RWPE1 (cell line): ENCODE measurements around the gene GALNT15.

Experiments
- CTCF ChIA-PET: fragments of 350-600 bp; sonication (Branson Sonifier 250); formaldehyde crosslinking; extraction: SDS; loops from one replicate; lab custom pipeline; 2021; lab: Yijun Ruan, JAX
- POLR2A ChIA-PET: fragments of 400-600 bp; formaldehyde crosslinking; extraction: SDS; loops from one replicate; lab custom pipeline; 2020; ENCODE audit warnings: antibody characterized with exemption; ENCODE audit not compliant: low non-redundant PET; lab: Yijun Ruan, JAX
- DNase-seq: peaks from one replicate; pipeline ENCODE4 v3.0.0; 2012; ENCODE audit warnings: low spot score
- H3K27ac ChIP-seq: fragments of 450-650 bp; 2 replicates; pipeline ENCODE4 v1.5.1; 2017
- TF ChIP-seq, protein P1 (sequence below): fragments of 450-650 bp; conservative IDR thresholded peaks from 2 replicates; pipeline ENCODE4 v1.5.1; 2017; ENCODE audit warnings: low read depth, mild to moderate bottlenecking

GALNT15 gene

GRCh38 chr3:16198427-16198826 is 23.9 kb downstream of the GALNT15 start:
- CTCF ChIA-PET = interaction anchor here (0.6 to 0.7 kb wide), 2 partner anchors 150 to 777 kb away, joined by 3 to 4 read pairs; no protein-coding TSS in a partner anchor
- TF ChIP-seq, protein P1, sequence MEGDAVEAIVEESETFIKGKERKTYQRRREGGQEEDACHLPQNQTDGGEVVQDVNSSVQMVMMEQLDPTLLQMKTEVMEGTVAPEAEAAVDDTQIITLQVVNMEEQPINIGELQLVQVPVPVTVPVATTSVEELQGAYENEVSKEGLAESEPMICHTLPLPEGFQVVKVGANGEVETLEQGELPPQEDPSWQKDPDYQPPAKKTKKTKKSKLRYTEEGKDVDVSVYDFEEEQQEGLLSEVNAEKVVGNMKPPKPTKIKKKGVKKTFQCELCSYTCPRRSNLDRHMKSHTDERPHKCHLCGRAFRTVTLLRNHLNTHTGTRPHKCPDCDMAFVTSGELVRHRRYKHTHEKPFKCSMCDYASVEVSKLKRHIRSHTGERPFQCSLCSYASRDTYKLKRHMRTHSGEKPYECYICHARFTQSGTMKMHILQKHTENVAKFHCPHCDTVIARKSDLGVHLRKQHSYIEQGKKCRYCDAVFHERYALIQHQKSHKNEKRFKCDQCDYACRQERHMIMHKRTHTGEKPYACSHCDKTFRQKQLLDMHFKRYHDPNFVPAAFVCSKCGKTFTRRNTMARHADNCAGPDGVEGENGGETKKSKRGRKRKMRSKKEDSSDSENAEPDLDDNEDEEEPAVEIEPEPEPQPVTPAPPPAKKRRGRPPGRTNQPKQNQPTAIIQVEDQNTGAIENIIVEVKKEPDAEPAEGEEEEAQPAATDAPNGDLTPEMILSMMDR = no peak
- H3K27ac ChIP-seq = no peak overlapping the region
- POLR2A ChIA-PET = no interaction called here
- DNase-seq = no peak

GRCh38 chr3:16199769-16200168 is 25.3 kb downstream of the GALNT15 start:
- POLR2A ChIA-PET = no interaction called here
- no peak for DNase-seq
- H3K27ac ChIP-seq = no peak overlapping the region
- CTCF ChIA-PET = no interaction called here
- TF ChIP-seq, protein P1 = no peak

GRCh38 chr3:16200411-16200810 is 25.9 kb downstream of the GALNT15 start:
- ChIA-PET POLR2A (no interaction called here), CTCF (no interaction called here)
- DNase-seq = no peak
- TF ChIP-seq, protein P1 = no peak
- H3K27ac ChIP-seq = no peak overlapping the region

GRCh38 chr3:16203031-16203430 is 28.6 kb downstream of the GALNT15 start:
- peak; percentile 24 for DNase-seq
- POLR2A ChIA-PET = no interaction called here
- CTCF ChIA-PET = no interaction called here
- TF ChIP-seq, protein P1 = no peak
- H3K27ac ChIP-seq = no peak overlapping the region

- POLR2A ChIA-PET = no interaction called here
- TF ChIP-seq, protein P1 = no peak
- no peak for DNase-seq
- no peak overlapping the region for H3K27ac ChIP-seq
- CTCF ChIA-PET = interaction anchor here (0.6 kb wide), 1 partner anchor 1844 kb away, joined by 5 read pairs; no protein-coding TSS in a partner anchor
Observed at GRCh38 chr3:16203671-16204629, 29.5 kb downstream of the GALNT15 start.

DNA sequence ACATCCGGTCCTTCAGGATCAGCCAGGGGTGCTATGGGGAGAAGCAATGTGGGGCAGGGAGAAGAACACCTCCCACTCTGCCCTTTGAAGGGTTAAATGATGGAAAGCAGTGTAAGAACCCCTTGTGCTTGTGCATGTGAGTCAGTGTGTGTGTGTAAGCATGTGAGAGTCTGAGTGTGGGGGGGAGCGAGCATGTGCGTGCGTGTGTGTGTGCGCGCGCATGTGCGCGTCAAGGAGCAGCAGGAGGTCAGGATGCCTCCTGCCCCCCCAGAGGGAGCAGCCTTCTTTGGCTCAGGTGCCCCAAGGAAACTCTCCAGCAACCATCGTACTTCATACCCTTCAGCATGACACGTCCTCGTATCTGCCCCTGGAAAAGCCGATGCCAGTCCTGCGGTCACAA is 30.3 kb downstream of the GALNT15 start:
- H3K27ac ChIP-seq = no peak overlapping the region
- TF ChIP-seq, protein P1 = no peak
- POLR2A ChIA-PET = no interaction called here
- no peak for DNase-seq
- CTCF ChIA-PET = no interaction called here
